Psoas muscle (tissue), 8 donors: ENCODE measurements around the gene CMBL. TPM values are rescaled to one million over a fixed set of nuclear protein-coding genes. Genes with fewer than 3 reads are reported as not detected.
"Not testable (repeated sequence)": the region's sequence is repeated elsewhere in the genome, so short reads cannot be mapped to it uniquely, and the experiment has no call there.

Source experiments
- ATAC-seq, 4 donors: fragments of 200-7000 bp; cut with Tn5 transposase; one replicate each; pipeline ENCODE4 v1.9.1; 2020; ENCODE audit warnings: moderate library complexity in 3 of 4, mild to moderate bottlenecking in 2 of 4
- DNase-seq, 2 donors: peaks; one replicate each; pipeline ENCODE4 v3.0.0-alpha.2; 2020
- H3K27ac ChIP-seq: fragments of 200-600 bp; one replicate; pipeline ENCODE4 v1.8.0; 2022
- H3K27me3 ChIP-seq, 3 donors: fragments of 200-600 bp in 1 of 3; one replicate each; pipeline versions ENCODE4 v1.6.1 to v1.8.0; 2013 to 2022; ENCODE audit warnings: low read length in 2 of 3, mild to moderate bottlenecking in 2 of 3, moderate library complexity in 1 of 3; ENCODE audit not compliant: insufficient read depth in 3 of 3
- H3K36me3 ChIP-seq, 2 donors: fragments of 200-600 bp in 1 of 2; one replicate each; pipeline versions ENCODE4 v1.6.1 to v1.8.0; 2013 to 2022; ENCODE audit warnings: low read depth in 1 of 2, mild to moderate bottlenecking in 1 of 2, moderate library complexity in 1 of 2; ENCODE audit not compliant: insufficient read depth in 1 of 2
- H3K4me1 ChIP-seq: fragments of 200-600 bp; one replicate; pipeline ENCODE4 v1.8.0; 2022
- H3K4me3 ChIP-seq: fragments of 200-600 bp; one replicate; pipeline ENCODE4 v1.8.0; 2022; ENCODE audit warnings: mild to moderate bottlenecking
- H3K9me3 ChIP-seq: fragments of 200-600 bp; one replicate; pipeline ENCODE4 v1.8.0; 2022
- WGBS, 3 donors: extraction: QIAGEN DNeasy Blood & Tissue Kit; methylation state at CpG; one replicate each; pipeline versions ENCODE4 v1.1.6 to v1.1.7; 2013; 5-methylcytosine and 5-hydroxymethylcytosine counted together
- intact Hi-C, 2 donors: fragments of 100-400 bp; cut with DNase I; formaldehyde crosslinking; loops; one replicate each; pipeline versions ENCODE4 v1.11.0 to v1.14.2; 2022
- polyA plus RNA-seq, 3 donors: library from polyadenylated mRNA; stranded (reverse); fragments of 200-250 nt; gene quantifications; one replicate each; pipeline ENCODE4 v1.2.3, GENCODE V29; 2013
- total RNA-seq, 4 donors: library from RNA; stranded (reverse); fragmentation: NEBNext Ultra II Directional in 2 of 4; extraction: Animal tissue kit (Norgen Biotek cat#: 25700) in 2 of 4; gene quantifications; one replicate each; pipeline versions ENCODE4 v1.2.1 to v1.2.4, GENCODE V29; 2021 to 2023
- TF ChIP-seq, protein P1 (sequence below): fragments of 200-600 bp; IDR thresholded peaks from one replicate; pipeline ENCODE4 v1.8.0; 2022; ENCODE audit warnings: antibody characterized with exemption
- donor health status: healthy with polysubstance abuse.
- donor health status: DM: no; HTN: no; CAD: no; lungs with moderate emphysema.
- donor health status: Bipolar disorder and iron deficiency.
- donor health status: healthy.
- donor health status: DM: yes; HTN: yes; CAD: no.
- donor health status: DM: no; HTN: no; CAD: no.
- donor health status: DM: no; HTN: no; CAD: no.
- donor health status: DM: yes; HTN: yes; CAD: no.

Gene CMBL
- total and polyA plus RNA-seq, 7 donors = 9.4 to 243 (median 55.7) TPM

- H3K4me1 ChIP-seq = peaks cover 48% of the 10 kb centered on the region
- TF ChIP-seq, protein P1, sequence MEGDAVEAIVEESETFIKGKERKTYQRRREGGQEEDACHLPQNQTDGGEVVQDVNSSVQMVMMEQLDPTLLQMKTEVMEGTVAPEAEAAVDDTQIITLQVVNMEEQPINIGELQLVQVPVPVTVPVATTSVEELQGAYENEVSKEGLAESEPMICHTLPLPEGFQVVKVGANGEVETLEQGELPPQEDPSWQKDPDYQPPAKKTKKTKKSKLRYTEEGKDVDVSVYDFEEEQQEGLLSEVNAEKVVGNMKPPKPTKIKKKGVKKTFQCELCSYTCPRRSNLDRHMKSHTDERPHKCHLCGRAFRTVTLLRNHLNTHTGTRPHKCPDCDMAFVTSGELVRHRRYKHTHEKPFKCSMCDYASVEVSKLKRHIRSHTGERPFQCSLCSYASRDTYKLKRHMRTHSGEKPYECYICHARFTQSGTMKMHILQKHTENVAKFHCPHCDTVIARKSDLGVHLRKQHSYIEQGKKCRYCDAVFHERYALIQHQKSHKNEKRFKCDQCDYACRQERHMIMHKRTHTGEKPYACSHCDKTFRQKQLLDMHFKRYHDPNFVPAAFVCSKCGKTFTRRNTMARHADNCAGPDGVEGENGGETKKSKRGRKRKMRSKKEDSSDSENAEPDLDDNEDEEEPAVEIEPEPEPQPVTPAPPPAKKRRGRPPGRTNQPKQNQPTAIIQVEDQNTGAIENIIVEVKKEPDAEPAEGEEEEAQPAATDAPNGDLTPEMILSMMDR = no peak
- H3K4me3 ChIP-seq = peak overlapping the region; percentile 45
- intact Hi-C loops = loop anchor here (5.0 to 10.0 kb wide), 2 partner anchors 64 to 76 kb away; partner anchors contain the start of gene MARCHF6 (in 1 of the 2)
- 24 to 37% (median 24%) methylated on average over 13 of the region's 13 CpGs for WGBS, 3 donors
- ATAC-seq (peak; percentile 81 to 88 (median 85)), DNase-seq (peak; percentile 82 to 95)
- peaks cover 0 to 18% of the 10 kb centered on the region in 2 donors for H3K36me3 ChIP-seq
- H3K9me3 ChIP-seq = no peaks in the 10 kb centered on the region
- H3K27ac ChIP-seq = peak overlapping the region; percentile 95
- no peaks in the 10 kb centered on the region for H3K27me3 ChIP-seq
These were observed 19.0 kb downstream of the CMBL start for GRCh38 chr5:10288592-10289219.

DNA sequence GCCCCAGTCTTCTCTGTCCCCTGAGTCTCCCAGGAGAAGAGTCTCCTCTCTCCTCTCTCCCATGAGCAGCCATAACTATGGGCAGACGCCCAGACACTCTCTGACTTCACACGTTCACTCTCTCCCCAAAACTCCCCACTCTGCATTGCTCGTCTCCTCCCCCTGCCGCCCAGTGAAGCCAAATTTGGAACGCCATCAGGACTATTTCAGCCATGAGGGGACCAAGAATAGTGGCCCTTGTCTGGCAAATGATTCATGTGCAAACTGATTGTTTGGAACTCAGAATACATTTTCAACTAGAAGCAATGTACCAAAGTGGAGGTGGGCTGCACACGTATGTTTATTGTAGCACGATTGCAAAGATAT is 20.9 kb downstream of the CMBL start:
- WGBS, 3 donors = 32 to 54% (median 36%) methylated on average over 7 of the region's 7 CpGs
- H3K27me3 ChIP-seq = no peaks in the 10 kb centered on the region
- peaks cover 0 to 22% of the 10 kb centered on the region in 2 donors for H3K36me3 ChIP-seq
- intact Hi-C loops = loop anchor here (5.0 to 10.0 kb wide), 2 partner anchors 65 to 78 kb away; partner anchors contain the start of gene MARCHF6 (in 1 of the 2)
- ATAC-seq (no peak), DNase-seq (no peak)
- peaks cover 48% of the 10 kb centered on the region for H3K4me1 ChIP-seq
- no peaks in the 10 kb centered on the region for H3K9me3 ChIP-seq
- TF ChIP-seq, protein P1 = no peak
- peak overlapping the region; percentile 95 for H3K27ac ChIP-seq
- peak overlapping the region; percentile 42 for H3K4me3 ChIP-seq

- Histone ChIP-seq H3K9me3 (no peaks in the 10 kb centered on the region), H3K4me3 (peak overlapping the region; percentile 42), H3K27ac (peak overlapping the region; percentile 95), H3K4me1 (peaks cover 48% of the 10 kb centered on the region), H3K36me3 (peaks cover 0 to 27% of the 10 kb centered on the region in 2 donors), H3K27me3 (no peaks in the 10 kb centered on the region)
- DNase-seq (peak; percentile 60 to 83), ATAC-seq (peak; percentile 38 to 63 (median 54))
- intact Hi-C loops = loop anchor here (5.0 to 10.0 kb wide), 2 partner anchors 66 to 78 kb away; partner anchors contain the start of gene MARCHF6 (in 1 of the 2)
- TF ChIP-seq, protein P1 = no peak
- WGBS, 3 donors = 32 to 39% (median 35%) methylated on average over 6 of the region's 6 CpGs
These were observed 21.4 kb downstream of the CMBL start for GRCh38 chr5:10286162-10286861.

DNA sequence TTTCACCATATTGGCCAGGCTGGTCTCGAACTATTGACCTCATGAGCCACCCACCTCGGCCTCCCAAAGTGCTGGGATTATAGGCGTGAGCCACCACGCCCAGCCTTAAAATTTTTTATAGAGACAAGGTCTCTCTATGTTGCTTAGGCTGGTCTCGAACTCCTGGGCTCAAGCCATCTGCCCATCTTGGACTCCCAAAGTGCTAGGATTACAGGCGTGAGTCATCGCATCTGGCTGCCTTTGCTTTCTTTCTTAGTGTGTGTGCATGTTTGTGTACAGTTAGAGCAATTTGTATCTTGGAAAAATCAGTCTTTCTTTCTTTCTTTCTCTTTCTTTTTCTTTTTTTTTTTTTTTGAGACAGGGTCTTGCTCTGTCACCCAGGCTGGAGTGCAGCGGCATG is 22.3 kb downstream of the CMBL start:
- H3K36me3 ChIP-seq = peaks cover 0 to 37% of the 10 kb centered on the region in 2 donors
- 73 to 88% (median 74%) methylated on average over 7 to 8 of the region's 8 CpGs for WGBS, 3 donors
- ATAC-seq = not testable (repeated sequence)

More for the DNA sequence above, 22.3 kb downstream of the CMBL start:
- H3K27ac ChIP-seq = peak overlapping the region; percentile 95
- not testable (repeated sequence) for H3K27me3 ChIP-seq, H3K9me3 ChIP-seq, H3K4me3 ChIP-seq, DNase-seq
- peaks cover 41% of the 10 kb centered on the region for H3K4me1 ChIP-seq
- intact Hi-C loops = loop anchor here (5.0 to 10.0 kb wide), 2 partner anchors 67 to 79 kb away; partner anchors contain the start of gene MARCHF6 (in 1 of the 2)
